Activated gamma-delta T cell (primary cell): ENCODE data around the gene AKNA.

Source experiments
- DNase-seq: peaks from one replicate; lab custom pipeline; 2025; lab: John Stamatoyannopoulos, UW

Gene AKNA

GRCh38 chr9:114374936-114375335 lies 12.8 kb downstream of the AKNA start:
- DNase-seq = no peak

GRCh38 chr9:114373960-114374730 lies 13.6 kb downstream of the AKNA start:
- no peak for DNase-seq

- DNase-seq = peak; percentile 69
Measured at GRCh38 chr9:114372921-114373448, 14.8 kb downstream of the AKNA start.

- peak; percentile 17 for DNase-seq
Measured at GRCh38 chr9:114371973-114372917, 15.5 kb downstream of the AKNA start.

- no peak for DNase-seq
Measured at GRCh38 chr9:114371343-114371944, 16.3 kb downstream of the AKNA start.

GRCh38 chr9:114370968-114371320 lies 16.8 kb downstream of the AKNA start:
- no peak for DNase-seq

GRCh38 chr9:114370251-114370967 lies 17.4 kb downstream of the AKNA start:
- DNase-seq = no peak

GRCh38 chr9:114369216-114370130 lies 18.3 kb downstream of the AKNA start:
- no peak for DNase-seq

- DNase-seq = no peak
Measured at GRCh38 chr9:114367772-114368569, 19.8 kb downstream of the AKNA start.

GRCh38 chr9:114367366-114367765 lies 20.4 kb downstream of the AKNA start:
- no peak for DNase-seq

GRCh38 chr9:114366334-114367128 lies 21.3 kb downstream of the AKNA start:
- DNase-seq = no peak

- no peak for DNase-seq
Measured at GRCh38 chr9:114365194-114365593, 22.6 kb downstream of the AKNA start.

GRCh38 chr9:114364134-114365041 lies 23.4 kb downstream of the AKNA start:
- no peak for DNase-seq

GRCh38 chr9:114363424-114363823 lies 24.4 kb downstream of the AKNA start:
- no peak for DNase-seq

GRCh38 chr9:114362394-114362793 lies 25.4 kb downstream of the AKNA start:
- DNase-seq = no peak

GRCh38 chr9:114361542-114361941 lies 26.2 kb downstream of the AKNA start:
- DNase-seq = no peak

- DNase-seq = no peak
Measured at GRCh38 chr9:114359801-114360200, 28.0 kb downstream of the AKNA start.

- DNase-seq = no peak
Measured at GRCh38 chr9:114357911-114358328, 29.9 kb downstream of the AKNA start.
